Right lobe of liver (tissue), 6 donors: ENCODE measurements around the gene CAMP. TPM values are rescaled to one million over a fixed set of nuclear protein-coding genes. Genes with fewer than 3 reads are reported as not detected.

Source experiments
- ATAC-seq, 4 donors: fragments of 200-7000 bp; cut with Tn5 transposase; one replicate each; pipeline ENCODE4 v1.9.1; 2020; ENCODE audit warnings: mild to moderate bottlenecking in 4 of 4, moderate library complexity in 4 of 4
- DNase-seq, 3 donors: peaks; one replicate each; pipeline ENCODE4 v3.0.0-alpha.2; 2020
- H3K27ac ChIP-seq, 3 donors: fragments of 200-600 bp; one replicate each; pipeline ENCODE4 v1.8.0; 2022
- H3K27me3 ChIP-seq, 2 donors: fragments of 200-600 bp; one replicate each; pipeline ENCODE4 v1.8.0; 2022
- H3K36me3 ChIP-seq, 4 donors: fragments of 200-600 bp; sonication (generic) in 1 of 4; one replicate each; pipeline versions ENCODE4 v1.5.1 to v1.8.0; 2017 to 2022; ENCODE audit warnings: control low read depth in 1 of 4
- H3K4me1 ChIP-seq, 4 donors: fragments of 200-600 bp; sonication (generic) in 1 of 4; one replicate each; pipeline versions ENCODE4 v1.5.1 to v1.8.0; 2017 to 2022; ENCODE audit warnings: control low read depth in 1 of 4
- H3K4me3 ChIP-seq, 3 donors: fragments of 200-600 bp; one replicate each; pipeline ENCODE4 v1.8.0; 2022
- H3K9me3 ChIP-seq, 4 donors: fragments of 200-600 bp; sonication (generic) in 1 of 4; one replicate each; pipeline versions ENCODE4 v1.5.1 to v1.8.0; 2017 to 2022; ENCODE audit warnings: control low read depth in 1 of 4
- CTCF ChIP-seq, 4 donors: fragments of 200-600 bp in 3 of 4; fragments of 450-650 bp in 1 of 4; IDR thresholded peaks; one replicate each; pipeline versions ENCODE4 v1.5.1 to v1.8.0; 2016 to 2022; ENCODE audit warnings: antibody characterized with exemption in 4 of 4, mild to moderate bottlenecking in 2 of 4
- POLR2A ChIP-seq: fragments of 450-650 bp; IDR thresholded peaks from one replicate; pipeline ENCODE4 v1.6.1; 2017; ENCODE audit warnings: antibody characterized with exemption, mild to moderate bottlenecking
- WGBS: methylation state at CpG from one replicate; pipeline ENCODE4 v1.1.6; 2018; ENCODE audit warnings: low coverage, low lambda C conversion rate; ENCODE audit not compliant: insufficient coverage; ENCODE audit errors: missing lambda C conversion rate; 5-methylcytosine and 5-hydroxymethylcytosine counted together
- intact Hi-C, 2 donors: fragments of 100-400 bp; cut with DNase I; formaldehyde crosslinking; loops; one replicate each; pipeline versions ENCODE4 v1.11.2 to v1.14.1; 2022
- total RNA-seq, 6 experiments: library from RNA; depleted of rRNA in 2 of 6; stranded (reverse); fragments of >200 nt in 2 of 6; fragmentation: NEBNext Ultra II Directional in 3 of 6; extraction: Animal tissue kit (Norgen Biotek cat#: 25700) in 3 of 6; gene quantifications; one replicate each; pipeline versions ENCODE4 v1.1.0 to v1.2.4, GENCODE V29; 2016 to 2023
- donor health status: DM: no; HTN: yes; CAD: no.
- donor health status: DM: no; HTN: no; CAD: no.
- donor health status: DM: no; HTN: no; CAD: no.
- donor health status: DM: no; HTN: yes; CAD: no.
- donor health status: DM: no; HTN: yes; CAD: no.

Gene CAMP
- total RNA-seq, 6 experiments from 2014 or later, result 0.46 to 0.50 TPM; not detected in 4

DNA sequence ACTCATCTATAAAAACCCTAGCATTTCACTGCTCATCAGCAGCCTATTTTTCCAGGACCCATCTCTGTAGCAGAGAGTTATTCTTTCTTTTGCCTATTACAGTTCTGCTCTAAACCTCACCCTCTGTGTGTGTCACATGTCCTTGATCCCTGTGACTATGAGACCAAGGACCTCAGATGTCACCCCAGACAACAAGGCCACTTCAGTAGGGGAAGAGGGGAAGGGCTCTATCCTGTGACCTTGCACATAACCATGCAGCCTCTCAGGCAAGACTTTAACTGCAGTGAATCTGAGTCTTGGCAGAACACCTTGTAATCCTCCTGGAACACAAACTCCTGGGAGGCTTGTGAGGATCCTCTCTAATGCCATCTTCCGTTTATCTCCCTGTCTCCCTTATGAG, 13.2 kb downstream of the CAMP start:
- TF ChIP-seq CTCF (IDR thresholded peaks at IDR 0.05) (no peak), POLR2A (no peak)
- peak in 1 of 3 donors; percentile 15 for DNase-seq
- H3K4me3 ChIP-seq, result no peak overlapping the region
- ATAC-seq, result no peak
- peaks cover 0 to 7% (median 0%) of the 10 kb centered on the region in 4 donors for H3K4me1 ChIP-seq
- no peaks in the 10 kb centered on the region for H3K9me3 ChIP-seq
- H3K36me3 ChIP-seq, result no peaks in the 10 kb centered on the region
- no peaks in the 10 kb centered on the region for H3K27me3 ChIP-seq
- H3K27ac ChIP-seq, result no peak overlapping the region
- WGBS, result no CpG with 5 or more reads among the region's 1 CpG
- intact Hi-C loops, result no loop called here

DNA sequence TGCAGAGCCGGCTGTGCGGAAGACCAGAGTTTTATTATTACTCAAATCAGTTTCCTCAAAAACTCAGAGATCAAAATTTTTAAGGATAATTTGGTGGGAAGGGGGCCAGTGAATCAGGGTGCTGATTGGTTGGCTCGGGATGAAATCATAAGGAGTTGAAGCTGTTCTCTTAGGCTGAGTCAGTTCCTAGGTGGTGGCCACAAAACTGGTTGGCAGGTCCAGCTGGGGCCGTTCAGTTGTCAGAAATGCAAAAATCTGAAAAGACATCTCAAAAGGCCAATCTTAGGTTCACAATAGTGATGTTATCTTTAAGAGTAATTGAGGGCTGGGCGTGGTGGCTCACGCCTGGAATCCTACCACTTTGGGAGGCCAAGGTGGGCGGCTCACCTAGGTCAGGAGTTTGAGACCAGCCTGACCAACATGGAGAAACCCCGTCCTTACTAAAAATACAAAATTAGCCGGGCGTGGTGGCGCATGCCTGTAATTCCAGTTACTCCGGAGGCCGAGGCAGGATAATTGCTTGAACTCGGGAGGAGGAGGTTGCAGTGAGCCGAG, 15.3 kb downstream of the CAMP start:
- ATAC-seq (no peak), DNase-seq (peak in 1 of 3 donors; percentile 35)
- Histone ChIP-seq H3K36me3 (no peaks in the 10 kb centered on the region), H3K4me1 (peaks cover 0 to 4% (median 0%) of the 10 kb centered on the region in 4 donors), H3K27me3 (no peaks in the 10 kb centered on the region), H3K9me3 (no peaks in the 10 kb centered on the region), H3K27ac (no peak overlapping the region), H3K4me3 (no peak overlapping the region)
- TF ChIP-seq CTCF (IDR thresholded peaks at IDR 0.05), result no peak
- TF ChIP-seq POLR2A, result no peak
- 86% methylated on average over 12 of the region's 15 CpGs for WGBS
- intact Hi-C loops, result no loop called here

DNA sequence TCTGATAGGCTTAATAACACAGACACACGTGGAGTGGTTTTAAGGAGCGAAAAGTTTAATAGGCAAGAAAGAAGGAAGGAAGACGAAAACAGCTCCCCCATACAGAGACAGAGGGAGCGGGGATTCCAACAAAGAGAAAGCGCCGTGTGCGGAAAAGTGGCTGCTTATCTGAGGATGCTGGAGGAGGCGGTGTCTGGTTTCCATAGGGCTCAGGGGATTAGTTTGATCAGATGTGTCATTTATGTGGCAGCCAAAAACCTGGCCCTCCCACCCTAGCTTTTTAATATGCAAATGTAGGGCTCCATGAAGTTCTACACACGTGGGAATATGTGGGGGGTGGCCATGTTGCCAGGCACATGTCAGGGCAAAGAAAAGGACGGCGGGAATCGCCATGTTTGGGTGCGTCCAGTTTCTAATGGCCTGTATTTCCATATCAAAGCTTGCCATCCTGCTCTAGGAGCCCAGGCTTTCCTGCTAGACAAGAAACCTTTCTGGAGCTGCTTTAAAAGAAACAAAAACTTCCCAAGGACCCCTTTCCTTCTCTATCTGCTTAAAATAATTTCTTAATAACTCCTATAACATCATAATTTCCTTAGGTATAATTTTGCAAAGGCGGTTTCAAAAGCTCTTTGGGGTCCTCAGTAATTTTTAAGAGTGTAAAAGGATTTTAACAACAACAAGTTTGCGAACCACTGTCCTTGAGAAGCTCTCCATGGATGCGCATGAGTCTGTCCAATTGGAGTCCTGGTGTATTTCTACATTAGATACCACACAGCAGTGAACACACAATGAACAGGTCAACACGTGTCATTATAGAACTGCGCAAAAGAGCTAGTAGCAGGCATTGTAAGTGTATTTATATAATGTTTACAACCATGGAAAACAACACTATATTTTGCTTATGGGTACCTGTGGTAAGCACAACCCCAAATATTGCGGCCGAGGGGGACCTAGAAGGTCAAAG, 17.0 kb downstream of the CAMP start:
- intact Hi-C loops, result no loop called here
- ATAC-seq, result peak in 1 of 4 donors; percentile 4
- no peak for TF ChIP-seq POLR2A
- TF ChIP-seq CTCF (IDR thresholded peaks at IDR 0.05), result no peak
- no peaks in the 10 kb centered on the region for H3K36me3 ChIP-seq
- WGBS, result 63% methylated on average over 18 of the region's 20 CpGs
- H3K4me3 ChIP-seq, result peak overlapping the region; percentile 64 to 75 (median 69)
- peak overlapping the region in 2 of 3 donors; percentile 49 to 59 for H3K27ac ChIP-seq
- no peaks in the 10 kb centered on the region for H3K9me3 ChIP-seq
- no peaks in the 10 kb centered on the region for H3K27me3 ChIP-seq
- H3K4me1 ChIP-seq, result peaks cover 0 to 4% (median 0%) of the 10 kb centered on the region in 4 donors
- peak in 1 of 3 donors; percentile 36 for DNase-seq

DNA sequence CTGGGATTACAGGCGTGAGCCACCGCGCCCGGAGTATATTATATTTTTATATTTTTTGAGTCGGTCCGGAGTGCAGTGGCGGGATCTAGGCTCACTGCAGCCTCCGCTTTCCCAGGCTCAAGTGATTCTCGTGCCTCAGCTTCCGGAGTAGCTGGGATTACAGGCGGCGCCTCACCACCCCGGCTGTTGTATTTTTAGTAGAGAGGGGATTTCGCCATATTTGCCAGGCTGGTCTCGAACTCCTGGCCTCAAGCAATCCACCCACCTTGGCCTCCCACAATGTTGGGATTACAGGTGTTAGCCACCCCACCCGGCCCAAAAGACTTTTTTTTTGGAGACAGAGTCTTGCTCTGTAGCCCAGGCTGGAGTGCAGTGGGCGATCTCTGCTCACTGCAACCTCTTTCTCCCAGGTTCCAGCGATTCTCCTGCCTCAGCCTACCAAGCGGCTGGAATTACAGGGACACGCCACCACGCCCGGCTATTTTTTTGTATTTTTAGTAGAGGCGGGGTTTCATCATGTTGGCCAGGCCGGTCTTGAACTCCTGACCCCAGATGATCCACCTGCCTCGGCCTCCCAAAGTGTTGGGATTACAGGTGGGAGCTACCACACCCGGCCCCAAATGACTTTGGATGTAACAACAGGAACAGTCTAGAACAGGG, 18.6 kb downstream of the CAMP start:
- Histone ChIP-seq H3K36me3 (no peaks in the 10 kb centered on the region), H3K4me1 (peaks cover 0 to 4% (median 0%) of the 10 kb centered on the region in 4 donors), H3K9me3 (no peaks in the 10 kb centered on the region), H3K4me3 (peak overlapping the region; percentile 64 to 75 (median 69)), H3K27me3 (no peaks in the 10 kb centered on the region), H3K27ac (peak overlapping the region in 2 of 3 donors; percentile 39 to 59)
- intact Hi-C loops, result no loop called here
- peak in 1 of 4 donors; percentile 4 for ATAC-seq
- WGBS, result 71% methylated on average over 16 of the region's 26 CpGs
- TF ChIP-seq POLR2A (no peak), CTCF (IDR thresholded peaks at IDR 0.05) (no peak)
- DNase-seq, result peak in 1 of 3 donors; percentile 41
